SH-SY5Y (cell line): ENCODE measurements around the gene ELMO3.

Source experiments
- GATA2 ChIP-seq: IDR thresholded peaks from 2 replicates; pipeline ENCODE4 v1.6.1; 2011; ENCODE audit warnings: mild to moderate bottlenecking, low read depth, low read length
- GATA3 ChIP-seq: IDR thresholded peaks from 2 replicates; pipeline ENCODE4 v1.6.1; 2011; ENCODE audit warnings: low read depth, mild to moderate bottlenecking, low read length, moderate library complexity

GRCh38 chr16:67243481-67243880, 44.5 kb downstream of the ELMO3 start:
- TF ChIP-seq GATA2: no peak
- TF ChIP-seq GATA3: no peak
